C4-2B (cell line): ENCODE results near the gene RARRES2.
"Not testable (repeated sequence)": the region's sequence is repeated elsewhere in the genome, so short reads cannot be mapped to it uniquely, and the experiment has no call there.

ENCODE experiments used
- CTCF ChIP-seq: fragments of 450-650 bp; conservative IDR thresholded peaks from 2 replicates; pipeline ENCODE4 v1.5.1; 2017; ENCODE audit warnings: mild to moderate bottlenecking
- ZFX ChIP-seq: fragments of 450-650 bp; IDR thresholded peaks from 2 replicates; pipeline ENCODE4 v1.6.1; 2017

GRCh38 chr7:150385884-150386283 is 44.5 kb upstream of the RARRES2 start:
- TF ChIP-seq CTCF, ZFX: not testable (repeated sequence)
